Bronchial epithelial cell (primary cell): Measurements from ENCODE around the gene ATG9A. TPM values are rescaled to one million over a fixed set of nuclear protein-coding genes. Genes with fewer than 3 reads are reported as not detected.

ENCODE experiments used
- DNase-seq: peaks from one replicate; pipeline ENCODE4 v3.0.0-alpha.2; 2010; ENCODE audit warnings: low read depth
- FAIRE-seq: peaks from 2 replicates; lab custom pipeline; 2011; peaks lifted over from hg19 to GRCh38; lab: Jason Lieb, UNC
- H3K27me3 ChIP-seq: 2 replicates; pipeline ENCODE4 v1.5.1; 2011; ENCODE audit warnings: low read length; ENCODE audit not compliant: control insufficient read depth, insufficient read depth
- H3K36me3 ChIP-seq: 2 replicates; pipeline ENCODE4 v1.5.1; 2011; ENCODE audit warnings: low read length; ENCODE audit not compliant: control insufficient read depth, insufficient read depth
- H3K4me3 ChIP-seq: 2 replicates; pipeline ENCODE4 v1.5.1; 2011; ENCODE audit warnings: mild to moderate bottlenecking, low read depth, low read length, control low read depth
- total RNA-seq: library from RNA; depleted of rRNA; stranded (reverse); fragments of >200 nt; gene quantifications from 2 replicates; pipeline ENCODE4 v1.2.1, GENCODE V29; 2014
- TF ChIP-seq, protein P1 (sequence below): IDR thresholded peaks from 2 replicates; pipeline ENCODE4 v1.5.1; 2011; ENCODE audit warnings: mild to moderate bottlenecking, moderate library complexity, low read length, control low read depth, inconsistent platforms; ENCODE audit not compliant: insufficient read depth, severe bottlenecking

ATG9A gene
- total RNA-seq, 1 donor from 2014 or later: 26.3 TPM

DNA sequence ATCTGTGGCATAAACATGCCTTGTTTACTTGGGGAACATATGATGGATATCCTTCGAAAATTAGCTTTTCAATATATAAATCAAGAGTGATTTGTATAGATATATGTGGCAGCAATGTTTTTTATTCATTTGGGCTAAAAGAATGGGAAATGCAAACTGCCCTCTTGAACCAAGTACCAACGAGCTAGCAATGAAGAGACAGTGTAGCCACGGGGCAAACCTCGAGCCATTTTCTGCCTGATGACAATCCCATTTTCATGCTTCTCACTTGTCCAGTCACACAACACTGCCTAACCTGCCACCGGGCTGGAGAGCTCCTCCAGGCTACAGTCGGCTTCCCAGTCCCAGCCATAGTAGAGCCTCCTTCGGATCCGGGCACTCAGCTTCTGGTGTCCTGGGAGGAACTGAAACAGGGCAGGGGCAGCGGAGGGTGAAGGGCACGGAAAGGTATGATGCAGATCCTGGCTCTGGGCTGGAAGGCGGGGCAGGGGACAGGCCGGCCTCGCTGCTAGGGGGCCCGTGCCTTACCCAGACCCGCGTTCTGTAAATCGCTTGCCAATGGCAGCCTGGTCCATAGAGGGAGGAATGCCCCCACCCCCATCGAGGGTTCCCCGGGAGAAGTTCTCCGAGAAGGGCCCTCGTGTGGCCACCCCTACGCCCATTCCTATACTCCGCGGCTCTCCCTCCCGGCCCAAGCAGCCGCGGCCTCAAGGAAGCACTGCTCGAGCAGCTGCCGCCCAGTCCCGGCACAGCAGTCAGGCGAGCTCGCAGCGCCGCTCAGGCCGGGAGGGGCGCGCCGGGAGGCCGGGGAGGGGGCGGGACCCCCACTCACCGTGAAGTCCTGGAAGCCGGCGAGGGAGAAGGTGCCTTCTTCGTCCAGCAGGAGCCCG lies 53.3 kb downstream of the ATG9A start:
- FAIRE-seq: no peak

DNA sequence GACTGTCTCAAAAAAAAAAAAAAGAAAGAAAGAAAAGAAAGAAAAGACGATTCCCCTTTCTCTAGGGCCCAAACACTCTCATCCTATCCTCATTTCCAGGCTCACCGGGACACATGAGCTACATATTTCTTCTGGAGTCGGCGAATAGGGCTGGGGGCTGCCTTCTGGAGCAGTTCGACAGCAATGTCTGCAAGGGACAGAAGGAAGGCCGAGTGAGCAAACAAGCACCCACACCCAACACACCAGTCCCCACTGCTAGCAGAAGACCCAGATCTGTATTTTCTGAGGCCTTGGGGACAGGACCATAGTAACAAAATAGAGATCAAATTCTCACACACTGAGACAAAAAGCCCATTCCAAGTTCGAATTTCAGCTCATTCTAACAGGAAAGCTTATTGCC lies 54.0 kb downstream of the ATG9A start:
- H3K36me3 ChIP-seq: peaks cover 17% of the 10 kb centered on the region
- H3K27me3 ChIP-seq: no peaks in the 10 kb centered on the region
- no peak overlapping the region for H3K4me3 ChIP-seq
- TF ChIP-seq, protein P1, sequence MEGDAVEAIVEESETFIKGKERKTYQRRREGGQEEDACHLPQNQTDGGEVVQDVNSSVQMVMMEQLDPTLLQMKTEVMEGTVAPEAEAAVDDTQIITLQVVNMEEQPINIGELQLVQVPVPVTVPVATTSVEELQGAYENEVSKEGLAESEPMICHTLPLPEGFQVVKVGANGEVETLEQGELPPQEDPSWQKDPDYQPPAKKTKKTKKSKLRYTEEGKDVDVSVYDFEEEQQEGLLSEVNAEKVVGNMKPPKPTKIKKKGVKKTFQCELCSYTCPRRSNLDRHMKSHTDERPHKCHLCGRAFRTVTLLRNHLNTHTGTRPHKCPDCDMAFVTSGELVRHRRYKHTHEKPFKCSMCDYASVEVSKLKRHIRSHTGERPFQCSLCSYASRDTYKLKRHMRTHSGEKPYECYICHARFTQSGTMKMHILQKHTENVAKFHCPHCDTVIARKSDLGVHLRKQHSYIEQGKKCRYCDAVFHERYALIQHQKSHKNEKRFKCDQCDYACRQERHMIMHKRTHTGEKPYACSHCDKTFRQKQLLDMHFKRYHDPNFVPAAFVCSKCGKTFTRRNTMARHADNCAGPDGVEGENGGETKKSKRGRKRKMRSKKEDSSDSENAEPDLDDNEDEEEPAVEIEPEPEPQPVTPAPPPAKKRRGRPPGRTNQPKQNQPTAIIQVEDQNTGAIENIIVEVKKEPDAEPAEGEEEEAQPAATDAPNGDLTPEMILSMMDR: no peak
- no peak for FAIRE-seq
- no peak for DNase-seq

More for the DNA sequence above, 53.3 kb downstream of the ATG9A start:
- TF ChIP-seq, protein P1: peak; percentile 16
- Histone ChIP-seq H3K27me3 (no peaks in the 10 kb centered on the region), H3K4me3 (peak overlapping the region; percentile 85), H3K36me3 (peaks cover 19% of the 10 kb centered on the region)
- peak; percentile 12 for DNase-seq

DNA sequence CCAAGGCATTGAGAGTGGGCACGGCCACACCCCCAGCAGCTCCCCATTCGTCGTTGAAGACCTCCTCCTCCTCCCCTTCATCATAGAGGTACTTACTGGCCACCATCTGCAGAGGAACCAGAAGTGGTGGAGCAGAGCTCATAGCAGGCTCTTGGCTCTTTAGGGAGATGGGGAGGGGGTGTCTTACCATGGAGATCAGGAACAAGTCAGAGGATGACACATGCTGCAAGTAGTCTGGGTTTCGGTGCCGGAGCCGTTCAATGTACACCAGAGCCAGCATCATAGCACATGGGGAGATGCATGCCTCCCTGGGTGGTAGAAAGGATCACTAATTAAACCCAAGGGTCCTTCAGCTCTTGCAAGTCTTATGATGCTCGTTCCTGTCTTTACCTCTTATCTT lies 54.6 kb downstream of the ATG9A start:
- H3K4me3 ChIP-seq: no peak overlapping the region
- H3K36me3 ChIP-seq: peaks cover 14% of the 10 kb centered on the region
- FAIRE-seq: no peak
- H3K27me3 ChIP-seq: no peaks in the 10 kb centered on the region
- DNase-seq: no peak
- TF ChIP-seq, protein P1: no peak

DNA sequence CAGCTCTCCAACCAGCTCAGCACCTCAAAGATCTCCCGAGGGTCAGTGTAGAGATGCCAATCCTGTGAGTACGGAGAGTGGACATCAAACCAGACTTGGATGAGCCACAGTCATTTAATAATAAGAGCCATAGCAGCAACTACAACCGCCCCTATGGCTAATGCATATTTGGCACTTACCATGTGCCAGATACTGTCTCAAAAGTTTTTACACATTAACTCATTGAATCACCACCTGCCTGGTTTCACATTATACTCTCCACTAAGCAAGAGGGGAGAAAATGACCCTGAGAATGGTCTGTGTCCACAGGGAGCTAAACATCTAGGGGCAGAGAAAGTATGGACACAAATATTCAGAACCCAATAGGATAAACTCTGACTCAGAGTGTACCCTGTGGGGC lies 55.3 kb downstream of the ATG9A start:
- Histone ChIP-seq H3K27me3 (no peaks in the 10 kb centered on the region), H3K4me3 (no peak overlapping the region), H3K36me3 (peaks cover 11% of the 10 kb centered on the region)
- TF ChIP-seq, protein P1: no peak
- no peak for FAIRE-seq
- DNase-seq: no peak

DNA sequence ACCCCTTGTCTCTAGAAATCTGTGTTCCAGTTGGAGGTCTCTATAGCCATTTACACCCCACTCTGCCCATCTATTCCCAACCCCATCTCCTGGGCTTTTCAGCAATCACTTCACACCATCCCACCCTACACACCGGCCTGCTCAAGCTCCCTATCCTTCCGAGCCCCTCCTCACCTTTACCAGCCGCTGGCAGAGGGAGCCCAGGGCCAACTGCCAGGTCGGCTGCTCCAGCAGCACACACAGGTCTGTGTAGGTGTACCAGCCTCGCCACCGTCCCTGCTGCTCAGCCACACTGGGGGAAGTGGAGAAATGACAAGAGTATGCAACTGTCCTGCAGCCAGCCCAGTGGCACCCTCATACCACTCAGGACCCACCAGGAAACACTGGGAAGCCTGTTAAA lies 56.3 kb downstream of the ATG9A start:
- DNase-seq (no peak), FAIRE-seq (no peak)
- Histone ChIP-seq H3K27me3 (no peaks in the 10 kb centered on the region), H3K36me3 (peaks cover 11% of the 10 kb centered on the region), H3K4me3 (no peak overlapping the region)
- TF ChIP-seq, protein P1: no peak
